Femur (tissue), 1 donor: ENCODE measurements around the gene ANKRD33B.
"Not testable (repeated sequence)": the region's sequence is repeated elsewhere in the genome, so short reads cannot be mapped to it uniquely, and the experiment has no call there.

ENCODE experiments used
- DNase-seq: peaks from one replicate; pipeline ENCODE4 v3.0.0-alpha.2; 2017

ANKRD33B gene

DNA sequence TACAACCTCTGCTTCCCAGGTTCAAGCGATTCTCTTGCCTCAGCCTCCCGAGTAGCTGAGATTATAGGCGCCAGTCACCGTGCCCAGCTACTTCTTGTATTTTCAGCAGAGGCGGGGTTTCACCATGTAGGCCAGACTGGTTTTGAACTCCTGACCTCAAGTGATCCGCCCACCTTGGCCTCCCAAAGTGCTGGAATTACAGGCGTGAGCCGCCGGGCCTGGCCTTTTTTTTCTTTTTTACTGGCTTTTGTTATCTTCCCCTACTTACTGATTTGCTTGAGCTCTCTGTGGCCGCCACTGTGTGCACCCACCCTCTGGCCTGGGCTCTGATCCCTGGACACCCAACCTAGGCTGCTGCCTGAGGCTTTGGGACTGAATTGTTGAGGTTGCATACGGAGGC is 60.3 kb downstream of the ANKRD33B start:
- DNase-seq: no peak

DNA sequence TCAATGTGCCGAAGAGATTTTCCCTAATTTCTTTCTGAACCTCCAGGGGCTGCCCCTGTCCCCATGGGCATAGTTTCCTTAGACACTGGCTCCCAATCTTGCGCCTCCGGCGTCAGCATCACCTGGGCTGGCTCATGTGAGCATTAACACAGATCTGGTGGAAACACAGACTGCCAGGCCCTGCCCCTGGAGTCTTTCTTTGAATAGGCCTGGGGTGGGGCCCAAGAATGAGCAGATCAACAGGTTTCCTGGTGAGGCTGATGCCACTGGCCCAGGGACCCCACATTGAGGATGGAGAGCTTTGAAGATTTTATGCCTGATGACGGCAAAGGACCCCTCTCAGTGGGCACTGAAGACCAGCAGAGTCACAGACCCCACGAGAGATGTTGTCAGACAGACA is 60.8 kb downstream of the ANKRD33B start:
- no peak for DNase-seq

DNA sequence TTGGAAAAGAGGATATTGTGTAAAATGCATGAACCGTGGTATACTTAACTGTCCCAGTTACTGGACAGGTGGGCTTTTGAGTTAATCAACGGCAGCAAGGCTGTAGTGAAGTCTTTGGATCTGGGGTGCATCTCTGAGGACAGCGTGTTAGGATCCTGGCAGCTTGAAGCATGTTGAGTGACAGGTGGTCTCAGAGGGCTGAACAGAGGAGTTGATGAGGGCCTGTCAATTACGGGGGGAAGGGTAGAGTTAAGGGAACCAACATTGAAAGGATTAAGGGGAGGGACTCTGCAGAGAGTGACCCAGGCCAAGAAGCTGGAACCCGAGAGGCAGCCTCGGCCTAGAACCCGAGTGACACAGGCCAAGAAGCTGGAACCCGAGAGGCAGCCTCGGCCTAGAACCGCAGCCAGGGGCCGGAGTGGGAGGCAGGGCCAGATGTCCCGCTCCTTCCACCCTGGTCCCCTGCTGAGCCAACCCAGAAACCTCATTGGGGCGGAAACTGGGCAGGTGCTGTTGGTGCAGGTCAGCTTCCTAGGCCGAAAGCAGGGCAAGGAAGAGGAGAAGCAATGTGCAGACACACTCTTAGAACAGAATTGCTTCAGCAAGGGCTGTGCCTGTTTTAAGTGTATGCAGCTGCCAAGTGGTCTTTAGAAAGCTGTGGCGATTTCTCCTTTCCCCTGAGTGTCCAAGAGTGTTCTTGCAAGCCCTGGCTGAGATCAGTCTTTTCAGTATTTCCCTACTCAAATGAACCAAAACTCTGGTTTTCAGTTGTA is 62.0 kb downstream of the ANKRD33B start:
- DNase-seq: no peak

DNA sequence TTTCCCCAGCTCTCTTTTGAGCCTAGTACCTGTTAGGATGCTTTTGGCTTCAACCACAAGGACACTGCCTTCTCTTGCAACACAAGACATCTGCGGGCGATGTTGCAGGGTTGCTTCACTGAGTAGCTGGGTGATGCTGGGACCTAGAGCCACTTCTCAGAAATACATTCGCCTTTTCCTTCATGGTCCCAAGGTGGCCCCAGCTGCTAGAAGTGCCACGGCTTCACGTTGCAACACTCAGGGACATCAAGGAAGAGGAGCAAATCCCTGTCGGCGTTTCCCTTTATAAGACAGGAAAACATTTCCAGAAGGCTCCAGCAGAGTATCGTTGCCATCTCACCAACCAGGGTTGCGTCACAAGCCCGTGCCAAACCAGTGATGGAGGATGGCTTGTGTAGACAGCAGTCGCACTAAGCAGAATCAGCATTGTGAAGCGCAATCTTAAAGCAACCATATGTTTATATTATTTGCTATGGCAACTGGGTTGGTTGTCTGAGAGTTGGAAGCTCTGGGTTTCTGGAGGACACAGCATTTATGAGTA is 62.7 kb downstream of the ANKRD33B start:
- DNase-seq: no peak

DNA sequence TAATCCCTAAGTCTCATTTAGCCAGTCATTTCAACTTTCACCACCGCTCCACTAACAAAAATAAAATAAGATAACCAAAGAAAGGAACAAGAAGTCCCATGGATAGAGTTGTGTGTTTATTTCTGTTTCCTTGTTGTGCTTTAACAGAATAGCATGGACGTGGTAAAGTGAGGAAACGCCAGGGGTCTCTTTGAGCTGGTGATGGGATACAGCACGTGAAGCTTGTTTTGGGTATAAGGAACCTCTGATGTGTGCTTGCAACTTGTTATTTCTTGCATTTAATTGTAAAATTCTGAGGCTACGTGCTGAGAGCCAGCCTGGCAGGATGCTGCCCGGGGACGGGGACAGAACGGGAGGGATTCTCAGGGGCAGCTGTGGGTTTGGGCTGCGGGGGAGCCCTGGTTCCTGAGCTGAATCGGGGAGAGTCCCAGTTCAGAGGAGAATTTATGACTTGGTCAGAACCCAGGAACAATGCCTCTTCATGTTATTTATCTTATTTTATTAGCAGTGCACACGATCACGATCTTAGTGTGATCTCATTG is 63.4 kb downstream of the ANKRD33B start:
- no peak for DNase-seq

DNA sequence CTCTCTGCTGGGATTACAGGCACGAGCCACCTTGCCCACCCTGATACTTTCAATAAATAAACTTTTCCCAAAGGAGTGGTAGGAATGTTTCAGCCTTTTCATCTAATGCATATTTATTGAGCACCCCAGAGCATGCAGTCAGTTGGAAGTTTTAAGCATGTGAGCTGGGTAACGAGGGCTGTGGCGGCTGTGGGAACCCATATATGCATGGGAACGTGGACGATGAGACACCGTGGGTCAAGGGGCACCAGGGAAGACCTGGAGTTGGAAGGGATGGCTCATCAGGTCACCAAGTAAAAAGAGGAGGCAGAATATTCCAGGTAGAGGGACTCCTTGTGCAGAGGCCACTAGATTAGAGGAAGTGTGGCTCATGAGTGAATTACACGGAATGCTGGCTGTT is 64.7 kb downstream of the ANKRD33B start:
- DNase-seq: no peak

DNA sequence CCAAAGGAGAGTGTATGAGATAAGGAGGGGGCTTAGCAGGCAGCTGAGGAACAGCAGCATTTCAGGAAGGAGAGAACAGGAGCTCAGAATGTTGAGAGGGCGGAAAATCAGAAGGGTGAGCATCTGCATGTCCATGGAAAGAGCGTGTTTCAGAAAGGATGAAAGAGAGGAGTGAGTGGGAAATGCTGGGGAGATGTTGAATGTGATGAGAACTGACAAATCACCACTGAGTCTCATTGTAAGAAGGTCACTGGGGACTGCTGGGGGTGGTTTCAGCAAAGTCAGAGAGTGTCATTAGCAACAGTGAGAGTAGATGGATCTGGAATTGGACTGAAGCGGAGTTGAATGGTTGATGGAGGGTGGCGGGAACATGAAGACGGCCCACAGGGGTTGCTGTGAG is 65.8 kb downstream of the ANKRD33B start:
- DNase-seq: no peak

DNA sequence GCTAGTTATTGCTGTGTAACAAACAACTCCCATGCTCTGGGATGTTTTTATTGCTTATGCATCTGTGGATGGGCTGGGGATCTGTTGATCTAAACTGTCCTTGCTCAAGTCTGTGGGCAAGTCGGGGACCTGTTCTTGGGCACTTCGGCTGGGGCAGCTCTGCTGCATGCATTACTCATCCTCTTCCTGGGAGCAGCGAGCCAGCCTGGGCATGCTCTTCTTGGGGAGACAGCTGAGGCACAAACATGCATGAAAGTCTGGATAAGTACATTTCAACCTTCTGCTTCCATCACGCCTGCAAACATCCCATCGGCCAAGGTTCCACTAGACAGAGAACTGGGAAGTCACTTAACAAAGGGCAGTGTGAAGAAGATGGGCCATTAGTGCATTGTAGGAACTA is 66.3 kb downstream of the ANKRD33B start:
- DNase-seq: no peak

DNA sequence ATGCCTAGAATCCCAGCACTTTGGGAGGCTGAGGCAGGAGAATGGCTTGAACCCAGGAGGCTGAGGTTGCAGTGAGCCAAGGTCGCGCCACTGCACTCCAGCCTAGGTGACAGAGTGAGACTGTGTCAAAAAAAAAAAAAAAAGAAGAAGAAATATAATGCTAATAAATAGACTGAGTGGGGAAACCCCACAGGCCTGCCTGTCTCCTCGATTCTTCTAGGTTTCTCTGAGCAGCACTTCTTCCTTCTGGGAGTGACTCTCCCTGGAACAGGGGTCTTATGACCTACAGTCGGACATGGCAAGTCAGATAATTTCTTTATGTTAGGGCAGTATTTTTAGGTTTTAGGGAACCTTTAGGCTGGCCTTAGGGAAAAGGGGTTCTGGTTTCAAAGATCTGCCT is 66.9 kb downstream of the ANKRD33B start:
- DNase-seq: not testable (repeated sequence)

DNA sequence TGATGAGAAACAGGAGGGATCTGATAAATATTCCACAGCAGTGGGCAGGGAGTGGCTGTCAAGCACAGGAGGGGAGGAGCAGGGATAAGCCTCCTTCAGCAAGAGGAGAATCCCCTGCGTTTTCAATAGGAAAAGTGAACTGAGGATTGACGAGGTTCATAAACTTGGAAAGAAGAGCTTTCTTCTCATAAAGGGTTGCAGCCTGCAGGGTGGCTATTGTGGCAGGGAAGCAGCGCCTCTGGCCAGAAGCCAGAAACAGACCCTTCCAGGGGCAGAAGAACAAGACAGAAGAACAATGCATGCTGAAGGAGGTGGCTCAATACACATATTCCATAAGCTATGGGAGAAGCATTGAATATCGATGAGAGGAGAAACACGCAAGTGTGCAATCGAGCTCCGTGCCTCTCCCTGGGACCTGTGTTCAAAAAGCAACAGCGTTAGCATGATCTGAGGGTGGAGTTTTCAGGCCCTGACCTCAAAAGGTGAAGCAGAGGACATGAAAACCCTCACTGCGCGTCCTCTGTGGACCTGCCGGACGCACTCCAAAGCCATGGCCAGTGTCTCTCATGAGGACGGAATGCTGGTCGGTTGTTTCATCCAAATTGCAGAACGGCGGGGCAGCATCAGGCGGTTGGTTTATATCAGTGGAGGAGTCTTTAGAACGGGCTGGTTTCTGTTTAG is 67.6 kb downstream of the ANKRD33B start:
- DNase-seq: no peak

DNA sequence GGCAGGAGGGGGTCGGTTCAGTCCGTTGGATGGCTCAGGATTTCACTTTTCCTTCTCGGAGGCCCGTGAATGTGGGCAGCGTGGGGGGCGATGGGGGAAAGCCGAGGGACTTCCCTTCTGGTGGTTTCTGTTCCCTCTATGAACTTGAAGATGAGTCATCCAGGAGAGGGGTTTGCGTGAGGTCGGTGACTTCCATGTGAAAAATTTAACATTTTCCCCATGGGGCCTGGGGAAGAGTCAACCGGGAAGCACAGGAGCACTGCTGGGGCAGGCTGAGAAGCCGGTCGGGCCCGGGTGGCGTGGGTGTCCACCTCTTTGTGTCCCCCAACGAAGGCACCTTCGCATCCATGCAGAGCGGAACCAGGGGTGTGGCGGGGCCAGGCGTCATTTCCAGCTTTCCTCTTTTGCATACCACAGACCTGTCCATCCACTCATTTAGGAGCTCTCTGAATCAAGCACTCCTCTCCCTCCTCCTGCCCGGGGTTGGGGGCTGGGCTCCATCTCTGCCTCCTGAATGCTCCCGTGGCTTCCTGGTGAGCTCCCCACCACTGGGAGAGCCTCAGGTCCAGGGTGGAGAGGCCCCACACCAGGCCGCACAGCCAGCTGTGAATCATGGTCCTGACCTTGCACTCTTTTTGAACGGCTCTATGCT is 68.4 kb downstream of the ANKRD33B start:
- DNase-seq: no peak

DNA sequence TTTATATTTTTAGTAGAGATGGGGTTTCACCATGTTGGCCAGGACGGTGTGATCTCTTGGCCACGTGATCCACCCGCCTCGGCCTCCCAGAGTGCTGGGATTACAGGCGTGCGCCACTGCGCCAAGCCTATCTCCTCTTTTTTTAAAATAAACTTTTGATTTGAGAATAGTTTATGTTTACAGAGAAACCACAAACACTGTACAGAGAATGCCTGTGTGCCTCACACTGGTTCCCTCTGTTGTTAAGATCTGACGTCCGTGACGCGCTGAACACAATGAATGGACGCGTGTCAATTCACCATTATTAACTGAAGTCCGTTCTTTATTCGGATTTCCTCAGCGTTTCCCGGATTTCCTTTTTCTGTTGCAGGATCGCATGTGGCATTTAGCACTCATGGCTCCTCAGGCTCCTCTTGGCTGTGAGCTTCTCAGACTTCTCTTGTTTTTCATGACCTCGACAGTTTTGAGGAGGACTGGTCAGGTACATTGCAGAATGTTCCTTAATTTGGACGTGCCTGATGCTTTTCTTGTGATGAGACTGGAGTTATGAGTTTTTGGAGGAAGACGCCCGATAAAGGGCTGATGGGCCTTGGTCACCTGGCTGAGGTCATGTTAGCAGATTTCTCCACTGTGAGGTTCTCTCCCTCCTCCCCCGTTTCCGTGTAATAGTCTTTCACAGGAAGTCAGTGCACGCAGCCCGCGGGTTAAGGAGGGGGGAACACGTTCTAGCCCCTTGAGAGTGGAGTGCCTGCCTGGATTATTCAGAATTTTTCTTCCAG is 69.6 kb downstream of the ANKRD33B start:
- no peak for DNase-seq

DNA sequence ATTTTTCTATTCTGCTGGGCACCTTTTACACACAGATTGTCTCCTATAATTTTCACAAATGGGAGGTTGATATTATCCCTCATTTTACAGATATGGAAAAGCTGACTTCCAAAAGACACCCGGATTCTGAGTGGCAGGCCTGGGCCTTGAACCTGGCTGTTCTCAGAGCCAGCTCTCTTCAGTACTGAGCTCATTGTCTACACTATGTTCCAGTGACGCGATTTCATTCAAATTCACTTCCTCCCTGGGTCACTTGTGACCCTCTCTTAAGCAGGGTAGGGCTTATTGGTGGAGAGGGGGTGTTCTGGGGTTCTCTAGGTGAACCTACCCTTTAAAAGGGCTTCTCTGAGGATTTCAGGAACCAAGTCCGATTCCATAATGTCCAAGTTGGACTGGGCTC is 70.2 kb downstream of the ANKRD33B start:
- DNase-seq: no peak

DNA sequence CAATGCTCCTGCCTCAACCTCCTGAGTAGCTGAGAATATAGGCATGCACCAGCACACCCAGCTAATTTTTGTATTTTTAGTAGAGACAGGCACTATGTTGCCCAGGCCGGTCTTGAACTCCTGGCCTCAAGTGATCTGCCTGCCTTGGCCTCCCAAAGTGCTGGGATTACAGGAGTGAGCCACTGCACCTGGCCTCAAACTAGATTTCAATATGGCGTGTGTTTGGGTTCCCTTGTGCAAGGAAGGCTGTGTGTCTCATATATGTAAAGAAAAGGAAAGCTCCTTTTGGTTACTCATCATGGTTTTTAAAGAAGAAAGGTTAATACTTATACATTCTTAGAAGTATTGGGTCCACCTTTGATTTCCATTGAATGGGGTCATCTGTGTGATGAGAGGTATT is 70.7 kb downstream of the ANKRD33B start:
- DNase-seq: no peak

DNA sequence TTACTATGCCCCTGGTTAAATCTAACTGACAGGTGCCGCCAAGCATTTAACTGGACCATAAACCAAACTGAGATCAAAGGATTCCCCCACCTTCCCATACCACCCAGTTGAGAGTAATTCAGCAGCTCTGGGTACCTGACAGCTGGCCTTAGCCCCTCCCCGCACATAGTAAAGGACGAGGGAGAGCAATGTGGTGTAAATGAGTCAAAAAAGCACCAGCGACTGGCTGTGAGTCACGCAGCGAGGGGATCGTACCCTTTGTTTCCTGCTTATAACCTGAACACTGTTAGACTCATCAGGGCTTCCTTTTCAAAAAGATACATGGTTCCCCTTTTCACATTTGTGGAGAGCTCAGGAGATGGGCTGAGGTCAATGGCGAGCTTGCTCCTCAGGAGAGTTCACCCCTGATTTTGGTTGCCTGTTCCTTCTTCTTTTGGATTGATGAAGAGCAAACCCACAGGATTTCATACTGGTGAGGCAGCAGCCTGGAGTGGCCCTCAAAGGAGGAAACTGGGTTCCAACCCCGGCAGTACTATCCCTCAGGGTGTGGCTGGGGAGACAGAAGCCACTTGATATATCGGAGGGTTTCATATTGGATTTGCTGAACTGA is 71.5 kb downstream of the ANKRD33B start:
- DNase-seq: no peak

DNA sequence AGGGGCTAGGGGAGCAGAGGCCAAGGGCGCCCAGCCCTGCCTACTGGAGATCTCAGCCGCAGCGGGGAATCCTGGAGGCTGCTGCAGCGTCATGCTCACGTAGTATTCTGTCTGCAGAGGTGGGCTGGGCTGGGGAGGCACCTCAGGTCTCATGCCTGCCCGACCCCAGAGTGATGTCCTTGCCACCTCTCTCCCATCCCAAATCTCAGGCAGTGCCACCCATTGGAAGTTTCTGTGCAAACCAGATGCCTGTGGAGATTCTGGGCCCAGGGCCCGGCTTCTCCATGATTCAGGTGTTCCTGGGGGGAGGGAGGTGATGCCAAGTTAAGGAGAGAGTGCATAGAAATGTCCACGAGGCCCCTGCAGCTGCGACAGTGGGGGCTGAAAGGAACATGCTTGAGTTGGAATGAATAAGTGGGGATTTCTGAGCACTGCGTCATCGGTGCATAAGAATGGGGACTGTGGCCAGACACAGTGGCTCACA is 72.0 kb downstream of the ANKRD33B start:
- no peak for DNase-seq

DNA sequence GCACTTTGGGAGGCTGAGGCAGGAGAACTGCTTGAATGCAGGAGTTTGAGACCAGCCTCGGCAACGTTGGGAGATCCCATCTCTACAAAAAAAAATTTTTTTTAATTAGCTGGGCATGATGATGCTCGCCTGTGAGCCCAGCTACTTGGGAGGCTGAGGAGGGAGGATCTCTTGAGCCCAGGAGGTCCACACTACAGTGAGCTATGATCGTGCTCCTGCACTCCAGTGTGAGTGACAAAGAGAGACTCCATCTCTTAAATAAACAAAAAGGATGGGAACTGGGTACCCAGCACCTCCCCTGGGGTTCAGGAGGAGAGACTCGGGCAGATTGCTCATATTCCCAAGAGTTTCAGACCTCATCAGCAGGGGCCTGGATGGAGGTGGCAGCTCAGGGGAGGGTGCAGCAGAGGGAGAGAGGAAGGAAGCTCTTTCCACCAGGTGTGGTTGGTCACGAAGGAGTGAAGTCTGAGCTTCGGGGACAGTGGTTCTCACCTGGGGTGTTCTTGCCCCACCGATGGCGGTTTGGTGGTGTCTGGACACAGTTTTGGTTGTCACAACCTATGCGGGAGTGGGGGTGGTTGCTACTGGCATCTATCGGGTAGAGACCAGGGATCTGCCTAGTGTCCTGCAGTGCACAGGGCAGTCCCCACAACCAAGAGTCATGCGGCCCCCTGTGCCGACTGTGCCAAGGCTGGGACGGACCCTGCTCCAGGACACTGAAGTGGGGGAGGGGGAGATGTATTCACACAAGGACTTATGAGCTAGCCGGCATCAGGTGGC is 72.7 kb downstream of the ANKRD33B start:
- DNase-seq: no peak

DNA sequence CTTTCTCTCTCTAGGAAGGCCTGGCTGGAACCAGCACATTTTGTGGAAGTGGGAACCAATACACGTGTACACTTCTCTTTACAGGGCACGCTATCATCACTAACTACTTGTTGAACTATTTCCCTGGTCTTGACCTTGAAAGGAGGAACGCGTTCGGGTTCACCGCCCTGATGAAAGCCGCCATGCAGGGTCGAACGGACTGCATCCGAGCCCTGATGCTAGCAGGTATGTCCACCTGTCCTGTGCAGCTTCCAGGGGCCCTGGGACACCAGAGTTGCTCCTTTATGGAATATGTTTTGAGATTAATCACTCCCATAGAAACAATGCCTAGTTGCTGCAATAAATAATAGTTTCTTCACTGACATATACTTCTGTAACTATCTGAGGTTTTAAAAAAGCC is 74.1 kb downstream of the ANKRD33B start:
- DNase-seq: no peak

DNA sequence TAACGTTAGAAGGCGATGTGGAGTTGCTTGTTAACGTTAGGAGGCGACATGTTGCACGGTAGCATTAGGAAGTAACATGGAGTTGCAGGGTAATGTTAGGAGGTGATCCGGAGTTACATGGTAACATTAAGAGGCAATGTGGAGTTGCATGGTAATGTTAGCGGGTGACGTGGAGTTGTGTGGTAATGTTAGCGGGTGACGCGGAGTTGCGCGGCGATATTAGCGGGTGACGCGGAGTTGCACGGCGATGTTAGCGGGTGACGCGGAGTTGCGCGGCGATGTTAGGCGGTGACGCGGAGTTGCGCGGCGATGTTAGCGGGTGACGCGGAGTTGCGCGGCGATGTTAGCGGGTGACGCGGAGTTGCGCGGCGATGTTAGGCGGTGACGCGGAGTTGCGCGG is 74.9 kb downstream of the ANKRD33B start:
- not testable (repeated sequence) for DNase-seq

DNA sequence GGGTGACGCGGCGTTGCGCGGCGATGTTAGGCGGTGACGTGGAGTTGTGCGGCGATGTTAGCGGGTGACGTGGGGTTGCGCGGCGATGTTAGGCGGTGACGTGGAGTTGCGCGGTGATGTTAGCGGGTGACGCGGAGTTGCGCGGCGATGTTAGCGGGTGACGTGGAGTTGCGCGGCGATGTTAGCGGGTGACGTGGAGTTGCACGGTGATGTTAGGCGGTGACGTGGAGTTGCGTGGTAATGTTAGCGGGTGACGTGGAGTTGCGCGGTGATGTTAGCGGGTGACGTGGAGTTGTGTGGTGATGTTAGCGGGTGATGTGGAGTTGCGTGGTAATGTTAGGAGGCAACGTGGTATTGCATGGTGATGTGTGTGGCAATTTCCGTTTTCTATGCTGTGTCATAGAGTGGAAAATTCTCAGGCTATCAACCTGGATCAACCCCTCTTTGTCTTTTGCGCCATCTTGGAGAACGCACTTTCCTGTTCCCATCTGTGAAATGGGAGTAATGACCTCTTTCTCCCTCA is 76.0 kb downstream of the ANKRD33B start:
- no peak for DNase-seq

DNA sequence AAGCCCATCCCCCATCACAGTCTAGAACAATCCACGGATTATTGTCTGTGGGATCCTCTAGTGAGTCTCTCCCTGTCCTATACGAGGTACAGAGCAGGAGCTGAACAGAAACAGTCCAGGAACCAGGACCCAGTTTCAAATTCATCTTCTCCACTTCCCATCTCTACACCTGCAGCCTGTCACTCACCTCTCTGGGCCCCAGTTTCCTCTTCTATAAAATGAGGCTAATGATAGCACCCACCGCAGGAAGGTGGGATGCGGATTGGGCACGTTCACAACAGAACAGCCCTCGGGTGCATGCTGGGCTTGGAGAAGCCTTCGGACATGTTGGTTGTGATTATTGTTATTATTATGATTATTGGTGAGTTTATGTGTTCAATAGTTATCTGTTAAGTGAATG is 78.5 kb downstream of the ANKRD33B start:
- peak; percentile 3 for DNase-seq
